H1 (cell line): ENCODE data around the gene EPHA3. TPM values are rescaled to one million over a fixed set of nuclear protein-coding genes. Genes with fewer than 3 reads are reported as not detected.

Source experiments
- CTCF ChIA-PET: fragments of 300-600 bp; sonication (Branson Sonifier 250); formaldehyde crosslinking; loops from one replicate; lab custom pipeline; 2021; ENCODE audit not compliant: partially characterized antibody; lab: Charles Lee
- POLR2A ChIA-PET: fragments of 300-600 bp; sonication (Branson Sonifier 250); formaldehyde crosslinking; loops from one replicate; lab custom pipeline; 2021; ENCODE audit warnings: inconsistent platforms; ENCODE audit not compliant: partially characterized antibody; lab: Charles Lee
- DNase-seq, 2 experiments: peaks; one replicate each; pipeline versions ENCODE4 v3.0.0 to v3.0.0-alpha.2; 2010 to 2022; ENCODE audit warnings: low spot score in 2 of 2, low read depth in 1 of 2, mixed read lengths in 1 of 2
- FAIRE-seq: peaks from 2 replicates; lab custom pipeline; 2011; peaks lifted over from hg19 to GRCh38; lab: Jason Lieb, UNC
- H2AFZ ChIP-seq: 2 replicates; pipeline ENCODE4 v1.8.1; 2012; ENCODE audit warnings: low read length, inconsistent platforms
- H2AK5ac ChIP-seq: 2 replicates; pipeline ENCODE4 v1.6.1; 2013; ENCODE audit warnings: low read depth, low read length
- H2BK120ac ChIP-seq: replicated peaks from 2 replicates; pipeline ENCODE3; 2013; ENCODE audit warnings: low read depth, low read length, inconsistent platforms
- H2BK12ac ChIP-seq: 2 replicates; pipeline ENCODE4 v1.6.1; 2013; ENCODE audit warnings: low read depth, low read length
- H2BK15ac ChIP-seq: 2 replicates; pipeline ENCODE4 v1.6.1; 2013; ENCODE audit warnings: low read length
- H2BK20ac ChIP-seq: 2 replicates; pipeline ENCODE4 v1.6.1; 2013; ENCODE audit warnings: low read length
- H2BK5ac ChIP-seq: 2 replicates; pipeline ENCODE4 v1.6.1; 2013; ENCODE audit warnings: low read depth, low read length
- H3K14ac ChIP-seq: 2 replicates; pipeline ENCODE4 v1.6.1; 2013; ENCODE audit warnings: inconsistent platforms; ENCODE audit not compliant: insufficient read length
- H3K18ac ChIP-seq: 2 replicates; pipeline ENCODE4 v1.6.1; 2013; ENCODE audit warnings: low read length; ENCODE audit errors: extremely low read depth
- H3K23ac ChIP-seq: 2 replicates; pipeline ENCODE4 v1.6.1; 2013; ENCODE audit warnings: inconsistent platforms; ENCODE audit not compliant: insufficient read length
- H3K23me2 ChIP-seq: 2 replicates; pipeline ENCODE4 v1.6.1; 2013; ENCODE audit warnings: low read depth, low read length
- H3K27ac ChIP-seq: 2 replicates; pipeline ENCODE4 v1.6.1; 2011; ENCODE audit warnings: low read depth, low read length, inconsistent platforms
- H3K27me3 ChIP-seq, 4 experiments: replicated peaks in 1 of 4; 1 replicate in 1 of 4; 2 replicates in 3 of 4; pipeline versions ENCODE4 v1.6.1 to v1.8.1; 2011 to 2013; ENCODE audit warnings: low read length in 3 of 4, mild to moderate bottlenecking in 3 of 4, inconsistent platforms in 2 of 4, mixed read lengths in 2 of 4, moderate library complexity in 1 of 4; ENCODE audit not compliant: control insufficient read depth in 3 of 4, insufficient read depth in 3 of 4; ENCODE audit errors: extremely low read depth in 1 of 4
- H3K36me3 ChIP-seq, 4 experiments: 2 replicates each; pipeline versions ENCODE4 v1.6.1 to v1.8.1; 2011 to 2013; ENCODE audit warnings: mild to moderate bottlenecking in 4 of 4, low read length in 3 of 4, moderate library complexity in 2 of 4, control low read depth in 1 of 4, inconsistent platforms in 1 of 4; ENCODE audit not compliant: insufficient read depth in 4 of 4, control insufficient read depth in 2 of 4
- H3K4ac ChIP-seq: replicated peaks from 2 replicates; pipeline ENCODE3; 2013; ENCODE audit warnings: low read length, low read depth, mixed read lengths, inconsistent platforms; ENCODE audit not compliant: insufficient read length
- H3K4me1 ChIP-seq, 4 experiments: replicated peaks in 1 of 4; 1 replicate in 1 of 4; 2 replicates in 3 of 4; pipeline versions ENCODE4 v1.6.1 to v1.8.1; 2011 to 2013; ENCODE audit warnings: low read length in 3 of 4, inconsistent platforms in 2 of 4, mixed read lengths in 1 of 4; ENCODE audit not compliant: insufficient read depth in 4 of 4, control insufficient read depth in 3 of 4
- H3K4me2 ChIP-seq, 2 experiments: 2 replicates each; pipeline versions ENCODE4 v1.6.1 to v1.8.1; 2011 to 2013; ENCODE audit warnings: low read depth in 2 of 2, low read length in 2 of 2, control low read depth in 1 of 2, inconsistent platforms in 1 of 2, mild to moderate bottlenecking in 1 of 2; ENCODE audit not compliant: insufficient read depth in 1 of 2
- H3K4me3 ChIP-seq, 4 experiments: fragments of 200-600, 300-600 bp in 1 of 4; sonication (generic), shearing (Covaris generic), sonication (Bioruptor Twin) in 1 of 4; 2 replicates each; pipeline versions ENCODE4 v1.5.1 to v1.8.1; 2011 to 2016; ENCODE audit warnings: low read length in 4 of 4, low read depth in 3 of 4, control low read depth in 2 of 4, inconsistent platforms in 2 of 4, mild to moderate bottlenecking in 2 of 4, mixed read lengths in 1 of 4, moderate library complexity in 1 of 4; ENCODE audit not compliant: insufficient read depth in 2 of 4; ENCODE audit errors: extremely low read depth in 1 of 4
- H3K56ac ChIP-seq: replicated peaks from 2 replicates; pipeline ENCODE3; 2013; ENCODE audit warnings: low read depth, mild to moderate bottlenecking, mixed read lengths, low read length, inconsistent platforms; ENCODE audit not compliant: insufficient read length
- H3K79me1 ChIP-seq: 2 replicates; pipeline ENCODE4 v1.6.1; 2013; ENCODE audit warnings: low read depth, low read length, control low read depth
- H3K79me2 ChIP-seq, 2 experiments: 2 replicates each; pipeline versions ENCODE4 v1.6.1 to v1.8.1; 2012 to 2013; ENCODE audit warnings: low read length in 2 of 2, mild to moderate bottlenecking in 2 of 2, inconsistent platforms in 1 of 2; ENCODE audit not compliant: insufficient read depth in 2 of 2, control insufficient read depth in 1 of 2
- H3K9ac ChIP-seq, 4 experiments: replicated peaks in 1 of 4; 1 replicate in 1 of 4; 2 replicates in 3 of 4; pipeline versions ENCODE4 v1.6.1 to v1.8.1; 2011 to 2013; ENCODE audit warnings: low read depth in 3 of 4, low read length in 3 of 4, control low read depth in 2 of 4, mild to moderate bottlenecking in 2 of 4, moderate library complexity in 2 of 4, inconsistent platforms in 1 of 4; ENCODE audit errors: extremely low read depth in 1 of 4
- H3K9me3 ChIP-seq, 2 experiments: 2 replicates each; pipeline versions ENCODE4 v1.6.1 to v1.8.1; 2012 to 2013; ENCODE audit warnings: mild to moderate bottlenecking in 2 of 2, moderate library complexity in 2 of 2, control low read depth in 1 of 2, inconsistent platforms in 1 of 2, low read depth in 1 of 2, low read length in 1 of 2, mixed read lengths in 1 of 2; ENCODE audit not compliant: insufficient read depth in 2 of 2
- H4K20me1 ChIP-seq, 2 experiments: replicated peaks in 1 of 2; 2 replicates each; pipeline versions ENCODE3 to v1.8.1; 2011 to 2013; ENCODE audit warnings: inconsistent platforms in 2 of 2, low read length in 2 of 2, mild to moderate bottlenecking in 1 of 2; ENCODE audit not compliant: insufficient read depth in 2 of 2, control insufficient read depth in 1 of 2
- H4K5ac ChIP-seq: 2 replicates; pipeline ENCODE4 v1.6.1; 2013; ENCODE audit warnings: low read length, low read depth, mixed read lengths, inconsistent platforms; ENCODE audit not compliant: insufficient read length
- H4K8ac ChIP-seq: 2 replicates; pipeline ENCODE4 v1.8.0; 2013; ENCODE audit warnings: mild to moderate bottlenecking, moderate library complexity, low read length, inconsistent platforms; ENCODE audit not compliant: insufficient read depth; ENCODE audit errors: extremely low read depth
- H4K91ac ChIP-seq: replicated peaks from 2 replicates; pipeline ENCODE3; 2013; ENCODE audit warnings: low read length, mixed read lengths, inconsistent platforms; ENCODE audit not compliant: insufficient read length
- BRCA1 ChIP-seq: IDR thresholded peaks from 2 replicates; pipeline ENCODE4 v1.6.1; 2012; ENCODE audit warnings: low read depth, low read length, improper control_type of control experiment
- CBX8 ChIP-seq: fragments of 300-800, 300-1000 bp; sonication (generic); IDR thresholded peaks from 2 replicates; pipeline ENCODE4 v1.7.1; 2016; ENCODE audit warnings: low read depth, low read length, borderline replicate concordance
- E2F6 ChIP-seq: IDR thresholded peaks from 2 replicates; pipeline ENCODE4 v1.6.1; 2012; ENCODE audit warnings: inconsistent platforms
- EP300 ChIP-seq, 2 experiments: IDR thresholded peaks; 1 replicate in 1 of 2; 2 replicates in 1 of 2; pipeline ENCODE4 v1.6.1; 2011 to 2012; ENCODE audit warnings: low read depth in 2 of 2, low read length in 2 of 2, mild to moderate bottlenecking in 2 of 2, borderline replicate concordance in 1 of 2, inconsistent platforms in 1 of 2, moderate library complexity in 1 of 2
- FOSL1 ChIP-seq: IDR thresholded peaks from 2 replicates; pipeline ENCODE4 v1.6.1; 2011; ENCODE audit warnings: mild to moderate bottlenecking, low read depth, low read length, moderate library complexity; ENCODE audit not compliant: insufficient read depth
- HDAC6 ChIP-seq: IDR thresholded peaks from one replicate; pipeline ENCODE4 v1.7.1; 2012; ENCODE audit warnings: low read depth, mild to moderate bottlenecking, inconsistent platforms, low read length, moderate library complexity
- KDM1A ChIP-seq: fragments of 200-600, 300-600 bp; sonication (generic); IDR thresholded peaks from 2 replicates; pipeline ENCODE4 v1.7.1; 2016; ENCODE audit warnings: mild to moderate bottlenecking, low read length, borderline replicate concordance
- RXRA ChIP-seq: IDR thresholded peaks from 2 replicates; pipeline ENCODE4 v1.6.1; 2011; ENCODE audit warnings: low read depth, mild to moderate bottlenecking, low read length, moderate library complexity; ENCODE audit not compliant: insufficient read depth
- TBP ChIP-seq: IDR thresholded peaks from 2 replicates; pipeline ENCODE4 v1.6.1; 2011; ENCODE audit warnings: low read depth, low read length, improper control_type of control experiment
- YY1 ChIP-seq: IDR thresholded peaks from 2 replicates; pipeline ENCODE4 v1.6.1; 2011; ENCODE audit warnings: low read depth, mild to moderate bottlenecking, low read length
- WGBS, 2 experiments: shearing (Covaris generic) in 1 of 2; methylation state at CpG; one replicate each; pipeline versions ENCODE4 v1.1.6 to v1.1.7; 2013 to 2015; ENCODE audit warnings: low lambda C conversion rate in 2 of 2, mixed read lengths in 2 of 2, inconsistent platforms in 1 of 2, low coverage in 1 of 2, missing lambda C conversion rate in 1 of 2; ENCODE audit not compliant: insufficient replicate concordance in 2 of 2, insufficient coverage in 1 of 2, insufficient read length in 1 of 2; ENCODE audit errors: extremely low coverage in 1 of 2, missing lambda C conversion rate in 1 of 2; 5-methylcytosine and 5-hydroxymethylcytosine counted together
- polyA plus RNA-seq, 7 experiments: library from polyadenylated mRNA; depleted of rRNA in 3 of 7; stranded (reverse) in 5 of 7; unstranded in 2 of 7; fragments of >200 nt in 5 of 7; fragments of 200-250 nt in 2 of 7; gene quantifications; 1 replicate in 5 of 7; 2 replicates in 1 of 7; 4 replicates in 1 of 7; pipeline versions ENCODE4 v1.2.1 to v1.2.3, GENCODE V29; 2011 to 2013; ENCODE audit warnings: missing spikeins in 2 of 7, mixed read lengths in 2 of 7
- total RNA-seq: library from RNA; stranded (reverse); fragmentation: NEBNext Ultra II Directional; extraction: Animal tissue kit (Norgen Biotek cat#: 25700); gene quantifications from 2 replicates; pipeline ENCODE4 v1.2.1, GENCODE V29; 2021
- TF ChIP-seq, protein P1 (sequence below): IDR thresholded peaks from 2 replicates; pipeline ENCODE4 v1.6.1; 2012; ENCODE audit warnings: low read length, inconsistent platforms
- TF ChIP-seq, protein P2 (sequence below): IDR thresholded peaks from 2 replicates; pipeline ENCODE4 v1.6.1; 2012; ENCODE audit warnings: inconsistent platforms

EPHA3 gene
- total and polyA plus RNA-seq, 2 of the 8 experiments (the other 6 are each of a cell fraction or from before 2014, with no cell fraction given) = 0.09 to 0.22 TPM

DNA sequence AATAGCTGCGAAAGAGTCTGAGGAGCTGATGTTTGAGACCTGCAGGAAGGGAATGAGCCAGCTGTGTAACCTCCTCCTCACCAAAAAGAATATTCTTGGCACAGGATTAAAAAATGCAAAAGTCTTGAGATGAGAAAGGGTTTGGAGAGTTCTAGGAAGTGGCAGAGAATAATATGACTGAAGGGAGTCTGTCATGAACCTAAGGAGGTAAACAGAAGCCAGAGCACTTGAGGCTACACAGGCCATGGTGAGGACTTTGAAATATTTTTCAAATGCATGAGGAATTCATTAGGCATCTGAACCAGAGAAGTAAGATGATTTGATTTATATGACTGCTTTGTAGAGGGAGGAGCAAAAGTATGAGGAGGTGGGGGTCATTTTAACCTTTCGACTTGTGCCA, 347.8 kb downstream of the EPHA3 start:
- WGBS, 2 experiments = 88% methylated on average over 2 of the region's 2 CpGs; no CpG with 5 or more reads in 1 of the 2 experiments
- Histone ChIP-seq H4K8ac (no peak overlapping the region), H3K4me2 (no peak overlapping the region), H3K56ac (no peak overlapping the region), H3K9ac (no peak overlapping the region), H3K27me3 (no peaks in the 10 kb centered on the region), H3K27ac (no peak overlapping the region), H2BK120ac (no peak overlapping the region), H3K14ac (no peak overlapping the region), H4K91ac (no peak overlapping the region), H3K36me3 (no peaks in the 10 kb centered on the region), H2BK15ac (no peak overlapping the region), H4K20me1 (no peaks in the 10 kb centered on the region), H2BK12ac (no peak overlapping the region), H3K4ac (no peak overlapping the region), H3K79me2 (no peaks in the 10 kb centered on the region), H2AFZ (no peak overlapping the region), H2BK5ac (no peak overlapping the region), H2AK5ac (no peak overlapping the region), H3K23me2 (no peaks in the 10 kb centered on the region; the same call in 1 of the 2 replicates), H3K9me3 (peaks cover 0 to 4% of the 10 kb centered on the region in 2 experiments; a peak in 2 of 4 replicates), H3K79me1 (no peaks in the 10 kb centered on the region), H3K23ac (no peak overlapping the region), H3K4me1 (no peaks in the 10 kb centered on the region), H4K5ac (no peak overlapping the region), H3K4me3 (no peak overlapping the region), H3K18ac (no peak overlapping the region), H2BK20ac (no peak overlapping the region)
- DNase-seq = no peak
- no peak for FAIRE-seq
- POLR2A ChIA-PET = no interaction called here
- CTCF ChIA-PET = no interaction called here
- TF ChIP-seq RXRA (no peak), HDAC6 (no peak), BRCA1 (no peak), FOSL1 (no peak), E2F6 (no peak), YY1 (no peak), CBX8 (no peak), KDM1A (no peak), TBP (no peak), EP300 (IDR thresholded peaks at IDR 0.05; ENCODE audit: borderline replicate concordance in 1 of 2, low read depth in 2 of 2, low read length in 2 of 2) (no peak)
- TF ChIP-seq, protein P1, sequence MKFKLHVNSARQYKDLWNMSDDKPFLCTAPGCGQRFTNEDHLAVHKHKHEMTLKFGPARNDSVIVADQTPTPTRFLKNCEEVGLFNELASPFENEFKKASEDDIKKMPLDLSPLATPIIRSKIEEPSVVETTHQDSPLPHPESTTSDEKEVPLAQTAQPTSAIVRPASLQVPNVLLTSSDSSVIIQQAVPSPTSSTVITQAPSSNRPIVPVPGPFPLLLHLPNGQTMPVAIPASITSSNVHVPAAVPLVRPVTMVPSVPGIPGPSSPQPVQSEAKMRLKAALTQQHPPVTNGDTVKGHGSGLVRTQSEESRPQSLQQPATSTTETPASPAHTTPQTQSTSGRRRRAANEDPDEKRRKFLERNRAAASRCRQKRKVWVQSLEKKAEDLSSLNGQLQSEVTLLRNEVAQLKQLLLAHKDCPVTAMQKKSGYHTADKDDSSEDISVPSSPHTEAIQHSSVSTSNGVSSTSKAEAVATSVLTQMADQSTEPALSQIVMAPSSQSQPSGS = no peak
- TF ChIP-seq, protein P2, sequence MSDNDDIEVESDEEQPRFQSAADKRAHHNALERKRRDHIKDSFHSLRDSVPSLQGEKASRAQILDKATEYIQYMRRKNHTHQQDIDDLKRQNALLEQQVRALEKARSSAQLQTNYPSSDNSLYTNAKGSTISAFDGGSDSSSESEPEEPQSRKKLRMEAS = no peak
